K562 (cell line): ENCODE measurements around the gene ANAPC2. TPM values are rescaled to one million over a fixed set of nuclear protein-coding genes. Genes with fewer than 3 reads are reported as not detected.

Experiments
- AFF1 ChIP-seq, 2 experiments: fragments of 450-650 bp; IDR thresholded peaks; 2 replicates each; pipeline ENCODE4 v1.6.1; 2018; ENCODE audit warnings: mild to moderate bottlenecking in 2 of 2, low read depth in 1 of 2; ENCODE audit not compliant: partially characterized antibody in 2 of 2
- ARHGAP35 ChIP-seq: fragments of 450-650 bp; IDR thresholded peaks from 2 replicates; pipeline ENCODE4 v1.6.1; 2018; ENCODE audit not compliant: partially characterized antibody
- ASH1L ChIP-seq: fragments of 450-650 bp; IDR thresholded peaks from 2 replicates; pipeline ENCODE4 v1.6.1; 2018; ENCODE audit warnings: borderline replicate concordance, mild to moderate bottlenecking, low read depth; ENCODE audit not compliant: partially characterized antibody
- BCL6 ChIP-seq: fragments of 250-450 bp; sonication (Bioruptor Pico); IDR thresholded peaks from 2 replicates; pipeline ENCODE4 v1.4.0; 2020
- ELF4 ChIP-seq: fragments of 450-650 bp; formaldehyde crosslinking; IDR thresholded peaks from 2 replicates; pipeline ENCODE4 v1.4.0; 2022; ENCODE audit warnings: missing genetic modification characterization
- GATAD2A ChIP-seq: fragments of 450-650 bp; IDR thresholded peaks from 2 replicates; pipeline ENCODE4 v1.6.1; 2017
- HDGF ChIP-seq: fragments of 450-650 bp; IDR thresholded peaks from 2 replicates; pipeline ENCODE4 v1.6.1; 2016
- NR3C1 ChIP-seq: sonication (generic); formaldehyde crosslinking; IDR thresholded peaks from 2 replicates; pipeline ENCODE4 v1.8.1; 2022; ENCODE audit warnings: missing genetic modification reagents
- PHF20 ChIP-seq: fragments of 450-650 bp; IDR thresholded peaks from 2 replicates; pipeline ENCODE4 v1.6.1; 2018; ENCODE audit not compliant: partially characterized antibody
- STAT5B ChIP-seq: fragments of 250-450 bp; sonication (Bioruptor Pico); IDR thresholded peaks from 2 replicates; pipeline ENCODE4 v1.8.0; 2021; ENCODE audit warnings: mild to moderate bottlenecking, inconsistent platforms
- UBTF ChIP-seq, 2 experiments: IDR thresholded peaks; 2 replicates each; pipeline ENCODE4 v1.6.1; 2012; ENCODE audit warnings: improper control_type of control experiment in 2 of 2, low read depth in 2 of 2, low read length in 2 of 2, borderline replicate concordance in 1 of 2
- ZBTB43 ChIP-seq: sonication (generic); formaldehyde crosslinking; IDR thresholded peaks from 2 replicates; pipeline ENCODE4 v1.8.0; 2023; ENCODE audit warnings: mild to moderate bottlenecking, missing genetic modification reagents
- ZBTB5 ChIP-seq: fragments of 450-650 bp; IDR thresholded peaks from 2 replicates; pipeline ENCODE4 v1.6.1; 2017; ENCODE audit warnings: antibody characterized with exemption
- ZNF431 ChIP-seq: sonication (generic); formaldehyde crosslinking; IDR thresholded peaks from 2 replicates; pipeline ENCODE4 v1.8.0; 2022; ENCODE audit warnings: mild to moderate bottlenecking, missing genetic modification reagents
- ZNF512 ChIP-seq: IDR thresholded peaks from 2 replicates; pipeline ENCODE4 v1.6.1; 2016; ENCODE audit warnings: missing genetic modification characterization, missing compliant biosample characterization
- ZNF644 ChIP-seq: fragments of 200-800 bp; sonication (Bioruptor generic); IDR thresholded peaks from 2 replicates; pipeline ENCODE4 v1.6.1; 2016; ENCODE audit warnings: low read depth, missing genetic modification characterization, missing compliant biosample characterization
- polyA plus RNA-seq, 8 experiments: library from polyadenylated mRNA; depleted of rRNA in 4 of 8; stranded (reverse) in 5 of 8; unstranded in 3 of 8; fragments of >200 nt; fragmentation: Nextera tagmentation in 2 of 8; fragmentation: Illumina TruSeq in 1 of 8; extraction: Ambion mirVana in 2 of 8; extraction: Trizol in 1 of 8; gene quantifications; 2 replicates each; pipeline versions ENCODE4 v1.2.1 to v1.2.3, GENCODE V29; 2011 to 2014; ENCODE audit warnings: inconsistent platforms in 1 of 8, missing spikeins in 1 of 8
- total RNA-seq, 7 experiments: library from RNA; depleted of rRNA in 6 of 7; stranded (reverse); fragments of >200 nt in 6 of 7; fragmentation: Illumina TruSeq in 2 of 7; extraction: Trizol in 2 of 7; gene quantifications; 2 replicates each; pipeline versions ENCODE4 v1.2.1 to v1.2.3, GENCODE V29; 2011 to 2021; ENCODE audit warnings: low replicate concordance in 1 of 7

The ANAPC2 gene
- total and polyA plus RNA-seq, 9 of the 15 experiments (the other 6 are each of a cell fraction or from before 2014, with no cell fraction given): 0.11 to 56.5 (median 17.1) TPM; not detected in 1

GRCh38 chr9:137128862-137129455, 59.4 kb downstream of the ANAPC2 start (continued):
- TF ChIP-seq AFF1 (IDR thresholded peaks at IDR 0.05; ENCODE audit: low read depth in 1 of 2, partially characterized antibody in 2 of 2) (peak in 1 of 2 experiments; percentile 34), ZNF431 (CRISPR knock-in tag) (no peak), HDGF (0 out of 2 replicates have a peak, but pooled peaks have one; percentile 39), NR3C1 (no peak), ZBTB43 (no peak), STAT5B (CRISPR knock-in tag) (no peak), ZNF512 (tag) (no peak), ZNF644 (tag) (no peak), BCL6 (CRISPR knock-in tag) (no peak), ASH1L (no peak), ZBTB5 (no peak), ELF4 (CRISPR knock-in tag) (no peak), UBTF (IDR thresholded peaks at IDR 0.05; ENCODE audit: borderline replicate concordance in 1 of 2, low read depth in 2 of 2, low read length in 2 of 2) (peak; percentile 29 to 47; a peak in 2 of 4 replicates), ARHGAP35 (no peak), PHF20 (no peak), GATAD2A (no peak)
